H1 (cell line): ENCODE results near the gene EPN3. TPM values are rescaled to one million over a fixed set of nuclear protein-coding genes. Genes with fewer than 3 reads are reported as not detected.

Source experiments
- BCL11A ChIP-seq, 2 experiments: IDR thresholded peaks; one replicate each; pipeline ENCODE4 v1.6.1; 2011; ENCODE audit warnings: low read depth in 2 of 2, low read length in 2 of 2, mild to moderate bottlenecking in 2 of 2
- CHD7 ChIP-seq: fragments of 300-600 bp; sonication (generic); IDR thresholded peaks from 2 replicates; pipeline ENCODE4 v1.7.1; 2012; ENCODE audit warnings: low read length, moderate library complexity, mild to moderate bottlenecking, inconsistent platforms; ENCODE audit not compliant: insufficient replicate concordance
- MAFK ChIP-seq: IDR thresholded peaks from 2 replicates; pipeline ENCODE4 v1.6.1; 2012; ENCODE audit warnings: low read depth, mild to moderate bottlenecking, improper control_type of control experiment, low read length
- NRF1 ChIP-seq: IDR thresholded peaks from 2 replicates; pipeline ENCODE4 v1.6.1; 2011; ENCODE audit warnings: mild to moderate bottlenecking, low read depth, low read length, improper control_type of control experiment
- RXRA ChIP-seq: IDR thresholded peaks from 2 replicates; pipeline ENCODE4 v1.6.1; 2011; ENCODE audit warnings: low read depth, mild to moderate bottlenecking, low read length, moderate library complexity; ENCODE audit not compliant: insufficient read depth
- SIX5 ChIP-seq: IDR thresholded peaks from 2 replicates; pipeline ENCODE4 v1.6.1; 2011; ENCODE audit warnings: mild to moderate bottlenecking, low read depth, low read length
- SP1 ChIP-seq: IDR thresholded peaks from 2 replicates; pipeline ENCODE4 v1.6.1; 2011; ENCODE audit warnings: low read depth, low read length
- TBP ChIP-seq: IDR thresholded peaks from 2 replicates; pipeline ENCODE4 v1.6.1; 2011; ENCODE audit warnings: low read depth, low read length, improper control_type of control experiment
- polyA plus RNA-seq, 7 experiments: library from polyadenylated mRNA; depleted of rRNA in 3 of 7; stranded (reverse) in 5 of 7; unstranded in 2 of 7; fragments of >200 nt in 5 of 7; fragments of 200-250 nt in 2 of 7; gene quantifications; 1 replicate in 5 of 7; 2 replicates in 1 of 7; 4 replicates in 1 of 7; pipeline versions ENCODE4 v1.2.1 to v1.2.3, GENCODE V29; 2011 to 2013; ENCODE audit warnings: missing spikeins in 2 of 7, mixed read lengths in 2 of 7
- total RNA-seq: library from RNA; stranded (reverse); fragmentation: NEBNext Ultra II Directional; extraction: Animal tissue kit (Norgen Biotek cat#: 25700); gene quantifications from 2 replicates; pipeline ENCODE4 v1.2.1, GENCODE V29; 2021
- TF ChIP-seq, protein P1 (sequence below): IDR thresholded peaks from 2 replicates; pipeline ENCODE4 v1.6.1; 2012; ENCODE audit warnings: inconsistent platforms

EPN3 gene
- total and polyA plus RNA-seq, 2 of the 8 experiments (the other 6 are each of a cell fraction or from before 2014, with no cell fraction given), result 6.7 to 7.9 TPM

DNA sequence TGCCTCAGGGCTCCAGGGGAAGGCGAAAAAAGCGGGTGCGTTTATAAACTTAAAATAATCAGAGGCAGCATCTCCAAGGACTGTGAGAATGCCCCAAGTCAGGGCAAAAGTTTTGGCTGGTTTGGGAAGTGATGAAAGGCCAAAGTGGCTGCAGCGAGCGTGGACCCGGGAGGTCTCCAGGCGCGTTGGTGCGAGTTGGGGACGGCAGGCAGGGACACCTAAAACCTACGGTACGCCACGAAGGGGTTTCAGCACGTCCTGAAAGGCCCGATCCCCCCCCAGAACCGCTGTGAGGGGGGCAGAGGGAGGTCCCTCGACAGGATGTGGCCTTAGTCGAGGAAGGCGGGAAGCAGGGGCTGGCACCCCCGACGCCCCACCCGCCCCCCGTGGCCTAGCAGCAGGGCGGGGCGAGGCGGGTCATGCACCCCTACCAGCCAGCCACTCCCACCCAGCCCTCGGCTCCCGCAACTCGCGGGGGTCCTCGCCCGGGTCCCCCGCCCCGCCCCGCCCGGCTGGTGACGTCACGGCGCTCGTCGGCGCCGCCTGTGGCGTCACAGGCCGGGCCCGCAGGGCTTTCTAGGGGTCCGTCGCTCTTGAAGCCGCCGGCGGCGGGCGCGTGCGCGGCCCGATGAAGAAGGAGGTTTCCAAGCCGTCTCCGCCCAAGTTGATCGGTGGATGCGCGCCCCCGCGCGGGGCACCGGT, 24.5 kb upstream of the EPN3 start, which contains the start of gene MYCBPAP (continued):
- no peak for TF ChIP-seq CHD7
- no peak for TF ChIP-seq RXRA
- TF ChIP-seq NRF1, result peak; percentile 57
- TF ChIP-seq TBP, result no peak
- TF ChIP-seq SIX5, result no peak
- TF ChIP-seq MAFK, result no peak
- TF ChIP-seq BCL11A (IDR thresholded peaks at IDR 0.05; ENCODE audit: low read depth in 2 of 2, low read length in 2 of 2), result no peak
- TF ChIP-seq, protein P1, sequence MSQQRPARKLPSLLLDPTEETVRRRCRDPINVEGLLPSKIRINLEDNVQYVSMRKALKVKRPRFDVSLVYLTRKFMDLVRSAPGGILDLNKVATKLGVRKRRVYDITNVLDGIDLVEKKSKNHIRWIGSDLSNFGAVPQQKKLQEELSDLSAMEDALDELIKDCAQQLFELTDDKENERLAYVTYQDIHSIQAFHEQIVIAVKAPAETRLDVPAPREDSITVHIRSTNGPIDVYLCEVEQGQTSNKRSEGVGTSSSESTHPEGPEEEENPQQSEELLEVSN, result peak; percentile 89
- no peak for TF ChIP-seq SP1
